Keratinocyte (primary cell): ENCODE results near the gene DRGX. TPM values are rescaled to one million over a fixed set of nuclear protein-coding genes. Genes with fewer than 3 reads are reported as not detected.

Experiments
- DNase-seq: peaks from one replicate; pipeline ENCODE4 v3.0.0-alpha.2; 2011; ENCODE audit warnings: low read depth, missing footprints, low spot score
- FAIRE-seq: peaks from 2 replicates; lab custom pipeline; 2011; peaks lifted over from hg19 to GRCh38; lab: Jason Lieb, UNC
- H2AFZ ChIP-seq: 2 replicates; pipeline ENCODE4 v1.6.0; 2012; ENCODE audit warnings: low read length, control low read depth, inconsistent platforms; ENCODE audit not compliant: control insufficient read depth
- H3K27ac ChIP-seq: 2 replicates; pipeline ENCODE4 v1.5.1; 2011; ENCODE audit warnings: low read length; ENCODE audit not compliant: control insufficient read depth, insufficient read depth
- H3K27me3 ChIP-seq: 3 replicates; pipeline ENCODE4 v1.6.0; 2011; ENCODE audit warnings: low read length; ENCODE audit not compliant: control insufficient read depth, insufficient read depth; ENCODE audit errors: extremely low read depth
- H3K36me3 ChIP-seq, 2 experiments: 2 replicates in 1 of 2; 3 replicates in 1 of 2; pipeline ENCODE4 v1.5.1; 2011; ENCODE audit warnings: low read length in 2 of 2, mild to moderate bottlenecking in 1 of 2; ENCODE audit not compliant: control insufficient read depth in 2 of 2, insufficient read depth in 2 of 2; ENCODE audit errors: extremely low read depth in 1 of 2
- H3K4me1 ChIP-seq: 3 replicates; pipeline ENCODE4 v1.5.1; 2011; ENCODE audit warnings: low read length; ENCODE audit not compliant: control insufficient read depth, insufficient read depth; ENCODE audit errors: extremely low read depth
- H3K4me2 ChIP-seq: 3 replicates; pipeline ENCODE4 v1.6.0; 2011; ENCODE audit warnings: low read depth, low read length; ENCODE audit not compliant: control insufficient read depth, insufficient read depth; ENCODE audit errors: extremely low read depth
- H3K4me3 ChIP-seq, 3 experiments: fragments of 200-600 bp in 1 of 3; sonication (generic) in 1 of 3; 2 replicates in 2 of 3; 3 replicates in 1 of 3; pipeline ENCODE4 v1.5.1; 2011 to 2016; ENCODE audit warnings: low read length in 3 of 3, mild to moderate bottlenecking in 3 of 3, control low read depth in 2 of 3, inconsistent platforms in 1 of 3, low read depth in 1 of 3, mixed read lengths in 1 of 3, mixed run types in 1 of 3, moderate library complexity in 1 of 3; ENCODE audit not compliant: control insufficient read depth in 2 of 3, insufficient read depth in 2 of 3; ENCODE audit errors: extremely low read depth in 1 of 3
- H3K79me2 ChIP-seq: 2 replicates; pipeline ENCODE4 v1.6.0; 2012; ENCODE audit warnings: low read length; ENCODE audit not compliant: control insufficient read depth, insufficient read depth
- H3K9ac ChIP-seq: 3 replicates; pipeline ENCODE4 v1.6.0; 2011; ENCODE audit warnings: low read length; ENCODE audit not compliant: control insufficient read depth, insufficient read depth; ENCODE audit errors: extremely low read depth
- H3K9me1 ChIP-seq: 3 replicates; pipeline ENCODE4 v1.6.0; 2011; ENCODE audit warnings: low read length; ENCODE audit not compliant: control insufficient read depth, insufficient read depth; ENCODE audit errors: extremely low read depth
- H3K9me3 ChIP-seq: 2 replicates; pipeline ENCODE4 v1.5.1; 2012; ENCODE audit warnings: low read depth, low read length; ENCODE audit not compliant: control insufficient read depth
- H4K20me1 ChIP-seq: 3 replicates; pipeline ENCODE4 v1.6.0; 2011; ENCODE audit warnings: low read length; ENCODE audit not compliant: control insufficient read depth, insufficient read depth; ENCODE audit errors: extremely low read depth
- EZH2 ChIP-seq: IDR thresholded peaks from one replicate; pipeline ENCODE4 v1.6.1; 2012; ENCODE audit warnings: inconsistent platforms, mild to moderate bottlenecking, low read length, moderate library complexity
- dilution Hi-C: fragments of 300-500 bp; cut with MboI; formaldehyde crosslinking; loops from one replicate; pipeline ENCODE4 v1.7.0; 2020; ENCODE audit warnings: low sequenced_read_pairs; ENCODE audit not compliant: extremely low pct_ligation_motif_present
- polyA plus RNA-seq, 5 experiments: library from polyadenylated mRNA; depleted of rRNA in 3 of 5; stranded (reverse) in 3 of 5; stranded (forward) in 1 of 5; unstranded in 1 of 5; fragments of >200 nt; gene quantifications; 1 replicate in 1 of 5; 2 replicates in 3 of 5; 3 replicates in 1 of 5; pipeline versions ENCODE4 v1.2.1 to v1.2.3, GENCODE V29; 2011 to 2012; ENCODE audit warnings: missing spikeins in 2 of 5, low read depth in 1 of 5, low replicate concordance in 1 of 5
- TF ChIP-seq, protein P1 (sequence below), 3 experiments: IDR thresholded peaks in 1 of 3; conservative IDR thresholded peaks in 1 of 3; optimal IDR thresholded peaks in 1 of 3; 2 replicates in 2 of 3; 3 replicates in 1 of 3; pipeline versions ENCODE3 to v1.5.1; 2011; ENCODE audit warnings: low read length in 3 of 3, mild to moderate bottlenecking in 3 of 3, moderate library complexity in 2 of 3, control low read depth in 1 of 3, inconsistent platforms in 1 of 3; ENCODE audit not compliant: insufficient read depth in 2 of 3; ENCODE audit errors: extremely low read depth in 1 of 3

The DRGX gene
- polyA plus RNA-seq, 1 donor (not counting 4 experiments of a cell fraction or from before 2014, with no cell fraction given), result not detected

DNA sequence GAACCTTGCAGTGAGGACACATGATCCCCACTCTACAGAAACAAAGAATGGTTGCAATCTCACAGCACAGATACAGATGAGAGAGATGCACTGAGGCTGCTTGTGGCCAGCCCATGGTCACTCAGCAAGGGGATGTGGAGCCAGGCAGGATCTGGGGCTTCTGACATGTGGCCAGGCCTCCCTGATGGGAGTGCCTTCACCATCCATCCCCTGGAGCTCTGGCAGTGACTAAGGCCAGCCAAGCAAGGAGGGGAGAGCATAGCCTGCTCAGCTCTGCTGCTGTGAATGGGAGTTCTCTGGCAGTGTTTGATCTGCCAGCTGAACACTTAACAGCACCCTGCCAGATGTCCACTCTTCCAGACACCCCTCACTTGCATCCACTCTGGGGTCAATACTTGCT, 77.1 kb downstream of the DRGX start:
- Histone ChIP-seq H2AFZ (no peak overlapping the region), H3K4me3 (no peak overlapping the region), H4K20me1 (no peaks in the 10 kb centered on the region), H3K27me3 (peaks cover 16% of the 10 kb centered on the region), H3K36me3 (no peaks in the 10 kb centered on the region), H3K9me1 (no peaks in the 10 kb centered on the region), H3K27ac (no peak overlapping the region), H3K9me3 (no peaks in the 10 kb centered on the region), H3K4me1 (no peaks in the 10 kb centered on the region), H3K4me2 (no peak overlapping the region), H3K79me2 (no peaks in the 10 kb centered on the region), H3K9ac (no peak overlapping the region)
- TF ChIP-seq EZH2, result no peak
- TF ChIP-seq, protein P1, sequence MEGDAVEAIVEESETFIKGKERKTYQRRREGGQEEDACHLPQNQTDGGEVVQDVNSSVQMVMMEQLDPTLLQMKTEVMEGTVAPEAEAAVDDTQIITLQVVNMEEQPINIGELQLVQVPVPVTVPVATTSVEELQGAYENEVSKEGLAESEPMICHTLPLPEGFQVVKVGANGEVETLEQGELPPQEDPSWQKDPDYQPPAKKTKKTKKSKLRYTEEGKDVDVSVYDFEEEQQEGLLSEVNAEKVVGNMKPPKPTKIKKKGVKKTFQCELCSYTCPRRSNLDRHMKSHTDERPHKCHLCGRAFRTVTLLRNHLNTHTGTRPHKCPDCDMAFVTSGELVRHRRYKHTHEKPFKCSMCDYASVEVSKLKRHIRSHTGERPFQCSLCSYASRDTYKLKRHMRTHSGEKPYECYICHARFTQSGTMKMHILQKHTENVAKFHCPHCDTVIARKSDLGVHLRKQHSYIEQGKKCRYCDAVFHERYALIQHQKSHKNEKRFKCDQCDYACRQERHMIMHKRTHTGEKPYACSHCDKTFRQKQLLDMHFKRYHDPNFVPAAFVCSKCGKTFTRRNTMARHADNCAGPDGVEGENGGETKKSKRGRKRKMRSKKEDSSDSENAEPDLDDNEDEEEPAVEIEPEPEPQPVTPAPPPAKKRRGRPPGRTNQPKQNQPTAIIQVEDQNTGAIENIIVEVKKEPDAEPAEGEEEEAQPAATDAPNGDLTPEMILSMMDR (optimal IDR thresholded peaks at IDR 0.05 in 1 of 3, IDR thresholded peaks at IDR 0.05 in 1 of 3, conservative IDR thresholded peaks at IDR 0.05 in 1 of 3; ENCODE audit: extremely low read depth in 1 of 3, insufficient read depth in 2 of 3, low read length in 3 of 3), result no peak
- dilution Hi-C loops, result no loop called here
- FAIRE-seq (no peak), DNase-seq (no peak)

DNA sequence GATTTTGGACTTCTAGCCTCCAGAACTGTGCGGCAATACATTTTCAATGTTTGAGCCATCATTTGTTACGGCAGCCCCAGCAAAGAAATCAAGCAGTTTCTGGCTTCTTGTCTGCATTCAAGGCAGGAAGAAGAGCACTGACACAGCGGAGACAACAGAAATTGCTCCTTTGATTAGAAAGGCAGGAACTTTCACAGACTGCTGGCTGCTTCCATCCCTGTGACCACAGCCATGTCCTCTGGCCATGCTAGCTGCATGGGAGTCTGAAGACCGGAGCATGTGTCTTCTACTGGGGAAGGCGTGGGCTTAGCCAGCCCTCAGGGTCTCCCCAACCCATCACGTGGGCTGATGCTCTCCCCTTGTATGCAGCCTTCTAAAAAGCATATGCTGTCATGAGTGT, 77.9 kb downstream of the DRGX start:
- no peaks in the 10 kb centered on the region for H3K9me3 ChIP-seq
- no peaks in the 10 kb centered on the region for H3K79me2 ChIP-seq
- H3K4me2 ChIP-seq, result no peak overlapping the region
- no peak overlapping the region for H3K27ac ChIP-seq
- no peaks in the 10 kb centered on the region for H3K4me1 ChIP-seq
- H2AFZ ChIP-seq, result no peak overlapping the region
- no peak overlapping the region for H3K9ac ChIP-seq
- dilution Hi-C loops, result no loop called here
- H4K20me1 ChIP-seq, result no peaks in the 10 kb centered on the region
- no peak for TF ChIP-seq EZH2
- TF ChIP-seq, protein P1 (optimal IDR thresholded peaks at IDR 0.05 in 1 of 3, IDR thresholded peaks at IDR 0.05 in 1 of 3, conservative IDR thresholded peaks at IDR 0.05 in 1 of 3; ENCODE audit: extremely low read depth in 1 of 3, insufficient read depth in 2 of 3, low read length in 3 of 3), result no peak
- no peaks in the 10 kb centered on the region for H3K9me1 ChIP-seq
- H3K4me3 ChIP-seq, result no peak overlapping the region
- no peak for DNase-seq
- H3K27me3 ChIP-seq, result peaks cover 11% of the 10 kb centered on the region
- FAIRE-seq, result no peak
- H3K36me3 ChIP-seq, result no peaks in the 10 kb centered on the region
